ENCODE results near the gene L3MBTL4.
"Not testable (repeated sequence)": the region's sequence is repeated elsewhere in the genome, so short reads cannot be mapped to it uniquely, and the experiment has no call there.

The L3MBTL4 gene

GRCh38 chr18:6248017-6248416, 166.7 kb downstream of the L3MBTL4 start:
- no peak for DNase-seq

GRCh38 chr18:6242004-6242403, 172.7 kb downstream of the L3MBTL4 start:
- DNase-seq, result no peak

GRCh38 chr18:6239716-6240115, 175.0 kb downstream of the L3MBTL4 start:
- no peak for DNase-seq

- DNase-seq, result no peak
Observed at GRCh38 chr18:6236258-6236657, 178.5 kb downstream of the L3MBTL4 start.

- DNase-seq, result no peak
Observed at GRCh38 chr18:6222271-6222670, 192.4 kb downstream of the L3MBTL4 start.

- DNase-seq, result no peak
Observed at GRCh38 chr18:6221602-6222014, 193.1 kb downstream of the L3MBTL4 start.

- no peak for DNase-seq
Observed at GRCh38 chr18:6220129-6220528, 194.6 kb downstream of the L3MBTL4 start.

GRCh38 chr18:6219116-6219717, 195.5 kb downstream of the L3MBTL4 start:
- DNase-seq, result peak; percentile 44

GRCh38 chr18:6215888-6216287, 198.8 kb downstream of the L3MBTL4 start:
- DNase-seq, result no peak

- DNase-seq, result no peak
Observed at GRCh38 chr18:6211174-6211504, 203.6 kb downstream of the L3MBTL4 start.

- no peak for DNase-seq
Observed at GRCh38 chr18:6210349-6211173, 204.2 kb downstream of the L3MBTL4 start.

GRCh38 chr18:6207941-6208340, 206.8 kb downstream of the L3MBTL4 start:
- DNase-seq, result no peak

GRCh38 chr18:6207116-6207515, 207.6 kb downstream of the L3MBTL4 start:
- DNase-seq, result peak; percentile 81

- DNase-seq, result no peak
Observed at GRCh38 chr18:6205706-6206105, 209.0 kb downstream of the L3MBTL4 start.

GRCh38 chr18:6204476-6204875, 210.2 kb downstream of the L3MBTL4 start:
- DNase-seq, result no peak

GRCh38 chr18:6203791-6204190, 210.9 kb downstream of the L3MBTL4 start:
- DNase-seq, result peak; percentile 91

GRCh38 chr18:6202861-6203260, 211.8 kb downstream of the L3MBTL4 start:
- no peak for DNase-seq

GRCh38 chr18:6200204-6200774, 214.4 kb downstream of the L3MBTL4 start:
- DNase-seq, result no peak

GRCh38 chr18:6199777-6200176, 214.9 kb downstream of the L3MBTL4 start:
- no peak for DNase-seq

- DNase-seq, result no peak
Observed at GRCh38 chr18:6198585-6198984, 216.1 kb downstream of the L3MBTL4 start.

GRCh38 chr18:6194640-6195039, 220.1 kb downstream of the L3MBTL4 start:
- DNase-seq, result no peak

GRCh38 chr18:6185782-6186181, 228.9 kb downstream of the L3MBTL4 start:
- not testable (repeated sequence) for DNase-seq

GRCh38 chr18:6174983-6175745, 239.5 kb downstream of the L3MBTL4 start:
- DNase-seq, result no peak

- DNase-seq, result no peak
Observed at GRCh38 chr18:6170604-6171003, 244.1 kb downstream of the L3MBTL4 start.

Data from NCI-H345 (cell line).